Ascending aorta (tissue), 2 donors: ENCODE data around the gene CALHM3. TPM values are rescaled to one million over a fixed set of nuclear protein-coding genes. Genes with fewer than 3 reads are reported as not detected.

Source experiments
- DNase-seq, 2 donors: peaks; one replicate each; pipeline ENCODE4 v3.0.0-alpha.2; 2019; ENCODE audit warnings: low spot score in 2 of 2
- H3K27ac ChIP-seq, 2 donors: fragments of 200-600 bp; sonication (generic); one replicate each; pipeline ENCODE4 v1.5.1; 2016 to 2017; ENCODE audit warnings: mild to moderate bottlenecking in 1 of 2
- H3K27me3 ChIP-seq: fragments of 200-600 bp; sonication (generic); one replicate; pipeline ENCODE4 v1.5.1; 2017
- H3K36me3 ChIP-seq, 2 donors: fragments of 200-600 bp; sonication (generic); one replicate each; pipeline ENCODE4 v1.5.1; 2016
- H3K4me1 ChIP-seq, 2 donors: fragments of 200-600 bp; sonication (generic); one replicate each; pipeline ENCODE4 v1.5.1; 2016 to 2017; ENCODE audit warnings: mild to moderate bottlenecking in 1 of 2
- H3K4me3 ChIP-seq, 2 donors: fragments of 200-600 bp; sonication (generic); one replicate each; pipeline ENCODE4 v1.5.1; 2016 to 2017; ENCODE audit warnings: mild to moderate bottlenecking in 1 of 2
- H3K9me3 ChIP-seq, 2 donors: fragments of 200-600 bp; sonication (generic); one replicate each; pipeline ENCODE4 v1.5.1; 2016
- intact Hi-C: fragments of 100-400 bp; cut with DNase I; formaldehyde crosslinking; loops from one replicate; pipeline ENCODE4 v1.15.1; 2023
- total RNA-seq: library from RNA; depleted of rRNA; stranded (reverse); fragments of >200 nt; gene quantifications from one replicate; pipeline ENCODE4 v1.1.0, GENCODE V29; 2016
- TF ChIP-seq, protein P1 (sequence below), 3 experiments: fragments of 200-600 bp in 2 of 3; fragments of 450-650 bp in 1 of 3; sonication (generic) in 2 of 3; IDR thresholded peaks; one replicate each; pipeline ENCODE4 v1.5.1; 2016 to 2019; ENCODE audit warnings: antibody characterized with exemption in 3 of 3, mild to moderate bottlenecking in 1 of 3, moderate library complexity in 1 of 3

CALHM3 gene
- total RNA-seq, 1 donor from 2014 or later = not detected

- H3K27me3 ChIP-seq = peaks cover 16% of the 10 kb centered on the region
- no peaks in the 10 kb centered on the region for H3K4me1 ChIP-seq
- TF ChIP-seq, protein P1, sequence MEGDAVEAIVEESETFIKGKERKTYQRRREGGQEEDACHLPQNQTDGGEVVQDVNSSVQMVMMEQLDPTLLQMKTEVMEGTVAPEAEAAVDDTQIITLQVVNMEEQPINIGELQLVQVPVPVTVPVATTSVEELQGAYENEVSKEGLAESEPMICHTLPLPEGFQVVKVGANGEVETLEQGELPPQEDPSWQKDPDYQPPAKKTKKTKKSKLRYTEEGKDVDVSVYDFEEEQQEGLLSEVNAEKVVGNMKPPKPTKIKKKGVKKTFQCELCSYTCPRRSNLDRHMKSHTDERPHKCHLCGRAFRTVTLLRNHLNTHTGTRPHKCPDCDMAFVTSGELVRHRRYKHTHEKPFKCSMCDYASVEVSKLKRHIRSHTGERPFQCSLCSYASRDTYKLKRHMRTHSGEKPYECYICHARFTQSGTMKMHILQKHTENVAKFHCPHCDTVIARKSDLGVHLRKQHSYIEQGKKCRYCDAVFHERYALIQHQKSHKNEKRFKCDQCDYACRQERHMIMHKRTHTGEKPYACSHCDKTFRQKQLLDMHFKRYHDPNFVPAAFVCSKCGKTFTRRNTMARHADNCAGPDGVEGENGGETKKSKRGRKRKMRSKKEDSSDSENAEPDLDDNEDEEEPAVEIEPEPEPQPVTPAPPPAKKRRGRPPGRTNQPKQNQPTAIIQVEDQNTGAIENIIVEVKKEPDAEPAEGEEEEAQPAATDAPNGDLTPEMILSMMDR (IDR thresholded peaks at IDR 0.05) = no peak
- H3K4me3 ChIP-seq = no peak overlapping the region
- H3K9me3 ChIP-seq = no peaks in the 10 kb centered on the region
- no peak for DNase-seq
- intact Hi-C loops = no loop called here
- no peaks in the 10 kb centered on the region for H3K36me3 ChIP-seq
- H3K27ac ChIP-seq = no peak overlapping the region
Measured at GRCh38 chr10:103497161-103497915, 18.3 kb upstream of the CALHM3 start.

GRCh38 chr10:103495321-103495720, 16.3 kb upstream of the CALHM3 start:
- Histone ChIP-seq H3K4me3 (no peak overlapping the region), H3K36me3 (no peaks in the 10 kb centered on the region), H3K27ac (no peak overlapping the region), H3K4me1 (no peaks in the 10 kb centered on the region), H3K9me3 (no peaks in the 10 kb centered on the region), H3K27me3 (peaks cover 16% of the 10 kb centered on the region)
- intact Hi-C loops = no loop called here
- TF ChIP-seq, protein P1 (IDR thresholded peaks at IDR 0.05) = no peak
- no peak for DNase-seq

- TF ChIP-seq, protein P1 (IDR thresholded peaks at IDR 0.05) = no peak
- DNase-seq = no peak
- no peaks in the 10 kb centered on the region for H3K36me3 ChIP-seq
- H3K27me3 ChIP-seq = peaks cover 16% of the 10 kb centered on the region
- no peaks in the 10 kb centered on the region for H3K9me3 ChIP-seq
- intact Hi-C loops = no loop called here
- H3K4me3 ChIP-seq = peak overlapping the region; percentile 64 to 72
- H3K4me1 ChIP-seq = no peaks in the 10 kb centered on the region
- H3K27ac ChIP-seq = no peak overlapping the region
Measured at GRCh38 chr10:103493916-103494877, 15.2 kb upstream of the CALHM3 start.

- DNase-seq = no peak
- Histone ChIP-seq H3K9me3 (no peaks in the 10 kb centered on the region), H3K27me3 (peaks cover 16% of the 10 kb centered on the region), H3K4me1 (no peaks in the 10 kb centered on the region), H3K4me3 (peak within 1 kb of the TSS; percentile 64 to 72), H3K36me3 (no peaks in the 10 kb centered on the region), H3K27ac (no peak within 1 kb of the TSS)
- TF ChIP-seq, protein P1 (IDR thresholded peaks at IDR 0.05) = no peak
- intact Hi-C loops = no loop called here
Measured at GRCh38 chr10:103493362-103493915, 14.4 kb upstream of the CALHM3 start, which contains the start of gene NEURL1. Gene NEURL1 (plus strand): TSS chr10:103493705. CDS start chr10:103494388, 683 bp downstream.

GRCh38 chr10:103492655-103493261, 13.7 kb upstream of the CALHM3 start:
- H3K4me3 ChIP-seq = peak overlapping the region in 1 of 2 donors; percentile 64
- peaks cover 16% of the 10 kb centered on the region for H3K27me3 ChIP-seq
- no peak for DNase-seq
- no peaks in the 10 kb centered on the region for H3K36me3 ChIP-seq
- H3K4me1 ChIP-seq = no peaks in the 10 kb centered on the region
- TF ChIP-seq, protein P1 (IDR thresholded peaks at IDR 0.05) = no peak
- no peak overlapping the region for H3K27ac ChIP-seq
- no peaks in the 10 kb centered on the region for H3K9me3 ChIP-seq
- intact Hi-C loops = no loop called here
